Esophagus squamous epithelium (tissue), 4 donors: ENCODE measurements around the gene ZNF441. TPM values are rescaled to one million over a fixed set of nuclear protein-coding genes. Genes with fewer than 3 reads are reported as not detected.

Experiments used
- total RNA-seq, 4 donors: library from RNA; depleted of rRNA; stranded (reverse); fragments of >200 nt; gene quantifications; one replicate each; pipeline ENCODE4 v1.1.0, GENCODE V29; 2016

ZNF441 gene
- total RNA-seq, 4 donors from 2014 or later: 1.0 to 5.7 (median 2.4) TPM

Other genes with a start within 250 kb of the ZNF441 start
- 10 to 100 TPM; 41.4 to 47.1 (median 43.1) TPM for gene ECSIT, start 237.9 kb upstream of the ZNF441 start, total RNA-seq
- gene CNN1, start 228.1 kb upstream of the ZNF441 start, total RNA-seq: 100 to 1,000 TPM in 1 of 4 donors, 10 to 100 TPM in 3; 20.4 to 437 (median 45.0) TPM
- 10 to 100 TPM; 21.7 to 31.6 (median 28.6) TPM for gene ELOF1, start 207.8 kb upstream of the ZNF441 start, total RNA-seq
- 10 to 100 TPM; 12.2 to 61.9 (median 33.0) TPM for gene ACP5, start 189.4 kb upstream of the ZNF441 start, total RNA-seq
- gene ZNF627, start 169.5 kb upstream of the ZNF441 start, total RNA-seq: 1 to 10 TPM; 3.5 to 9.2 (median 6.5) TPM
- gene ZNF823, start 28.1 kb upstream of the ZNF441 start, total RNA-seq: 10 to 100 TPM in 3 of 4 donors, 1 to 10 TPM in 1; 8.5 to 22.3 (median 11.8) TPM
- gene ZNF491, start 31.5 kb downstream of the ZNF441 start, total RNA-seq: 1 to 10 TPM in 1 of 4 donors, under 1 TPM in 3; 0.13 to 2.3 (median 0.82) TPM
- 10 to 100 TPM; 16.1 to 22.2 (median 19.2) TPM for gene ZNF440, start 47.3 kb downstream of the ZNF441 start, total RNA-seq
- 1 to 10 TPM; 1.6 to 5.0 (median 2.0) TPM for gene ZNF439, start 81.7 kb downstream of the ZNF441 start, total RNA-seq
- gene ZNF69, start 120.8 kb downstream of the ZNF441 start, total RNA-seq: 1 to 10 TPM in 3 of 4 donors, under 1 TPM in 1; 0.18 to 4.4 (median 1.2) TPM
- 10 to 100 TPM in 2 of 4 donors, 1 to 10 TPM in 2; 6.4 to 13.9 (median 9.9) TPM for gene ZNF700, start 158.1 kb downstream of the ZNF441 start, total RNA-seq
- 1 to 10 TPM; 1.2 to 2.6 (median 2.1) TPM for gene ZNF763, start 198.0 kb downstream of the ZNF441 start, total RNA-seq